Rectal smooth muscle tissue (tissue), 1 donor: ENCODE measurements around the gene USP19.
A peak's percentile ranks its signal among the peaks of the same experiment; 100 is the strongest.

Experiments used
- H3K27ac ChIP-seq: one replicate; pipeline ENCODE4 v1.7.0; 2013; ENCODE audit warnings: low read depth, low read length, inconsistent platforms
- H3K27me3 ChIP-seq: one replicate; pipeline ENCODE4 v1.7.0; 2013; ENCODE audit warnings: low read length; ENCODE audit not compliant: control insufficient read depth, insufficient read depth
- H3K36me3 ChIP-seq: one replicate; pipeline ENCODE4 v1.7.0; 2013; ENCODE audit warnings: low read length; ENCODE audit not compliant: control insufficient read depth, insufficient read depth
- H3K4me1 ChIP-seq: one replicate; pipeline ENCODE4 v1.7.0; 2013; ENCODE audit warnings: low read length; ENCODE audit not compliant: control insufficient read depth, insufficient read depth
- H3K4me3 ChIP-seq: one replicate; pipeline ENCODE4 v1.7.0; 2013; ENCODE audit warnings: low read length
- H3K9ac ChIP-seq: one replicate; pipeline ENCODE4 v1.7.0; 2013; ENCODE audit warnings: low read length

The USP19 gene

DNA sequence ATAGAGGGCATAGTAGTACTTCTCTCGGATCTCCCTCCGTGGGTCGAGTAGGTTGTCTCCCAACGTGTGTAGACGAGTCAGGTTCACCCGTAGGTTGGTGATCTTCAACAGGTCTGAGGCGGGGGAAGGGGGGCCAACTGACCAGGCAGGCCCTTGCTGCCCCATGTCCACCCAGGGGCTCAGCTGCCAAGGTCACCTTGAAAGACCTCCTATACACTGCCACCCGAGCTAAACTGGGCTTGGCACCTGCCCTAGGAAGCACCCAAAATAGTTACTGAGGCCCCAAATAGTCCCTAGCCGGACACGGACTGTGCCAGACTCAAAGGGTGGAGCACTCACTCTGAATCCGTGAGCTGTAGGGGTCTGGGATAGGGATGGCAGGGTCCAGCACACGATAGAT is 10.4 kb upstream of the USP19 start:
- peaks cover 12% of the 10 kb centered on the region for H3K4me1 ChIP-seq
- H3K27me3 ChIP-seq = no peaks in the 10 kb centered on the region
- H3K27ac ChIP-seq = no peak overlapping the region
- peaks cover 6% of the 10 kb centered on the region for H3K36me3 ChIP-seq
- H3K4me3 ChIP-seq = no peak overlapping the region
- H3K9ac ChIP-seq = no peak overlapping the region

DNA sequence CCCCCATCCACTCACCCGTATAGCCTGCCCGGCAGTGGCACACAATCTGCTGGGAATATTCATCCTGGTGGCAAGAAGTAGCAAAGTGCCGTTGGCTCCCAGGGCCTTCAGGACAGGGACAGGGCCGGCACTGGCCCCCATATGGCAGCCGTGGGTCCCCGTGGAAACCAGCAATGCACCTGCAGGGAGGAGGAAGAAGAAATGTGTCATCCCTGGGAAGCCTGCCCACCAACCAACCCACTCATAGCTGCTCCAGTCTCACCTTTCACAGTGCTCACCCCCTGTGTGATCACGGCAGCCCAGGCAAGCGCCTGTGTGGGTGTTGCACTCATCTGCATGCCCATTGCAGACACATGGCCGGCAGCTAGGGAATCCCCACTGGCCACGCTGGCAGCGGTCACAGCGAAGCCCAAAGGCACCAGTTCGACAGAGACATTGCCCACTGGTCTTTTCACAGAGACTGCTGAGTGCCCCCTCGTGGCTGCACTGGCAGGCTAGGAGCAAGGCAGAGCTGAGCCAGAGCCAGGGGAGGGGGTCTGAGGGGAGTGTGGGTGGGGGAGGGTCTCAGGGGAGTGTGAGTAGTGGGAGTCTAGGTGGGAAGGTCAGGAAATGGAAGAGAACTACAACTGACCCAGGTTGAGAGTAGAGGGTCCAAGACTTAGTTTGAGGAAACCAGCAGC is 4.5 kb upstream of the USP19 start:
- Histone ChIP-seq H3K27me3 (no peaks in the 10 kb centered on the region), H3K27ac (no peak overlapping the region), H3K4me3 (no peak overlapping the region), H3K36me3 (peaks cover 20% of the 10 kb centered on the region), H3K4me1 (peaks cover 3% of the 10 kb centered on the region), H3K9ac (no peak overlapping the region)

DNA sequence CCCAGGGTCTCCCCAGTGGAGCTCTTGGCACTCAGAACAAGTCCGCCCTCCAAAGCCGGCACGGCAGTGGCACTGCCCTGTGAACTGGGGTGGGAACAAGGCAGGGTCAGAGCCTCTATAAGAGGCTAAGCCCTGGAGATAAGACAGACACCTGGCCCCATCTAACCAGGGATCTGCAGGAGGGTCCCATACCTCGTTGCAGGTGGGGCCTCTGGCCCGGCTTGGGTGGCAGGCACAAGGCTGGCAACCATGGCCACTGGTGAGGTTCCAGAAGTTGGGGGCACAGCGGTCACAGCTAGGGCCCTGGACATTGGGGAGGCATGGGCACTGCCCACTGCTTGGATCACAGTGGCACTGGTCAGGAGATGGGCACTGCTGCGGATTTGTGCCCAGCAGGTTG is 3.6 kb upstream of the USP19 start:
- H3K27me3 ChIP-seq = no peaks in the 10 kb centered on the region
- no peak overlapping the region for H3K4me3 ChIP-seq
- peaks cover 10% of the 10 kb centered on the region for H3K4me1 ChIP-seq
- peaks cover 20% of the 10 kb centered on the region for H3K36me3 ChIP-seq
- H3K27ac ChIP-seq = no peak overlapping the region
- H3K9ac ChIP-seq = no peak overlapping the region

DNA sequence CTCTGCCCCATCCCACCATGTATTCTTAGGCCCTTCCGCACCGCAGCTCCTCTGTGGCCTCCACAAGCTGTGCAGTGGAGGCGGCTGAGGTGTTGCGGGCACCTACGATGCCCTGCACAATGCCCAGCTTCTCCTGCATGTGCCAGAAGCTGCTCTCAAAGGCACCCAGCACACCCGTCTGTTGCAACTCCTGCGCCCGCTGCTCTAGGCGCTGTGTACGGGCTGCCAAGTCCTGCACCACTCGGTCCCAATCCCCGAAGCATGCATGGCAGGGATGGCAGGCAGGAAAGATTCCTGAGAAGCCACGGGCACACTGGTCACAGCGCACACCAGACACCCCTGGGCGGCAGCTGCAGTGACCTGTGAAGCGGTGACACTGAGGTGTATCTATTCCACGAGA is 3.1 kb upstream of the USP19 start:
- Histone ChIP-seq H3K27ac (no peak overlapping the region), H3K4me3 (no peak overlapping the region), H3K9ac (no peak overlapping the region), H3K36me3 (peaks cover 20% of the 10 kb centered on the region), H3K27me3 (no peaks in the 10 kb centered on the region), H3K4me1 (peaks cover 15% of the 10 kb centered on the region)

DNA sequence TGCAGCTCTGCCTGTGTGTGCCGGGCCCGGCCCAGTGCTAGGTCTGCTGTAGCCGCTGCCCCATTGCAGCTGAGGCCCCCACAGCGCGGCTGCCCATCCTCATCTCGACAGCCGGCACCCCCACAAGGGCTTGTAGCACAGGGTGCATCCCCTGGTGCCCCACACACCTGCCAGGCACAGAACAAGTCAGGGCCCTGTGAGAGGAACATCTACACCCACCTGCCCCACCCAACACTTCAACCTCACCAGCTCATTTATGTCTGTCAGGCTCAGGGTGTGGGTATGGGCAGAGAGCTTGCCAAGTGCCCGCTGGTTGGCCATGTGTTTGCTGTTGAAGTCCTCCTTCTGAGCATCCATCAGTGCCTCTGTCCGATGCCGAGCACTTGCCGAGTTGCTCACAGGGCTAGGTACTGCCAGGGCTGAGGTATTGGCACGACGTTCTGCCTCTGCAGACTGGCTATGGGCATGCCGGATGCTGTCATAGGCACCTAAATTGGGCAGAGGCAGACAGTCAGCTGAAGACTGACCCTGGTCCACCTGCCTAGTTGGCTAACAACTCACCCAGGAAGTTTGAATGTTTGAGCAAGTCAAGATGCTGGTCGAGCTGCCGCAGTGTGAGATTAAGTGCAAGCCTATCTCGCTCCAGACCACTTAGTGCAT is 2.4 kb upstream of the USP19 start:
- Histone ChIP-seq H3K4me1 (peaks cover 17% of the 10 kb centered on the region), H3K4me3 (no peak overlapping the region), H3K27ac (no peak overlapping the region), H3K9ac (no peak overlapping the region), H3K27me3 (no peaks in the 10 kb centered on the region), H3K36me3 (peaks cover 20% of the 10 kb centered on the region)

DNA sequence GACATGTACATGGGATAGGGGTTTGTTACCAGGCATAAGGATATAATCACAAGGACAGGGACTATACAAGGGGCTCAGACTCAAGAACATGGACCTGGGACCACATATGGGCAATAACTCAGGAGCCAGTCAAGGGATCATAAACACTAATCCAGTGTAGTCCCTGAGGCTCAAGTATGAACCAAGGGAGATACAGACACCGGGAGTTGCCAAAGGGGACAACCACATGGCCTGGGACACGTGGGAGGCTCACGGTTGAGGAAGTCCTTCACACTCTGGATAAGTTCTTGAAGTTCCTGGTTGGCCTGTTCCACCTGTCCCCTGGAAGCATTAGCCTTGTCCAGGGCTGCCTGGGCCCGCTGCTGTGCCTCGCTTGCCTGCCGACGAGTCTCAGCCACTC is 1.8 kb upstream of the USP19 start:
- no peak overlapping the region for H3K27ac ChIP-seq
- H3K4me1 ChIP-seq = peaks cover 17% of the 10 kb centered on the region
- H3K9ac ChIP-seq = no peak overlapping the region
- H3K27me3 ChIP-seq = no peaks in the 10 kb centered on the region
- H3K36me3 ChIP-seq = peaks cover 24% of the 10 kb centered on the region
- H3K4me3 ChIP-seq = no peak overlapping the region

DNA sequence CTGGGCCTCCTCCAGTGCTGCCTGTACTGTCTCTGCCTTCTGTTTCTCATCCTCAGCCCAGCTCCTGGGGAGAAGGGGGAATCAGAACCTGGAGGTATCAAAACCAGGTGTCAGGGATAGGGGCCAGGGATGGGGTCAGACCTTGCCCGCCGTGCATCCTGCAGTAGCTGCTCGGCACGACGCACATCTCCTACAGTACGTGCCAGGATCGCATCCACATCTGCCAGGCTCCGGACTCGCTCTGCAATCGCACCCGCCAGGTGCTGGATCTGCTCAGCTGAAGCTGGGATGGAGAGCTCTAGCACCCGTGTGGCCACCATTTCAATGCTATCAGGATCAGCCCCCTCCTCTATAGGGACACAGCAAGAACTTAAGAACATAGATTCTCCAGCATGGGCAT is 1.4 kb upstream of the USP19 start:
- Histone ChIP-seq H3K9ac (no peak overlapping the region), H3K27me3 (no peaks in the 10 kb centered on the region), H3K36me3 (peaks cover 29% of the 10 kb centered on the region), H3K27ac (no peak overlapping the region), H3K4me3 (no peak overlapping the region), H3K4me1 (peaks cover 17% of the 10 kb centered on the region)

DNA sequence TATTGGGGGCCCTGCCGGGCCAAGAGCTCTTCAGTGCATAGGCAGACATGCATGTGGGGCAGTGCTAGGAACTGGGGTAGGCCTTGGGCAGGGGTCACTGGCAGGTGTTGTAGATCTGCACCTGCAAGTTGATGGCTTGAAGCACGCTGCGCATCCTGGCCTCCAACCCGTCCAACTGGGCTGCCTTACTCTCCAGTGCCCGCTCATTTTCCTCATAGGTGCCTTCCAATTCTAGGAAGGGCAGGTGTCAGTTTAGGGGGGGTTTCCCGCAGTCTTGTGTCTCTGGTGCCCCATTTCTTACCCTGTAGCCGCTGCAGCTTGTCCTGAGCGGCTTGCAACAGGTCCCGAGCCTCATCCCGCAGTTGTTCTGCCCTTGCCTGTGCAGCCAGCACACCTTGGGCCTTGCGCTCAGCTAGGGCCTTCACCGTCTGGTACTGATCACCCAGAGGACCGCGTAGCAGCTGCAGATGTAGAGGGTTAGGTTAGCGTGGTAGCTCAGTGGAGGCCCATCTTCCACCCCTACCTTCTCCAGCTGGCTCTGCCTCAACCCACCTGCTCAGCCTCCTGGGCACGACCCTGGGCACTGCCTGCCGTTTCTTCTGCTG is 611 bp upstream of the USP19 start:
- no peak overlapping the region for H3K9ac ChIP-seq

DNA sequence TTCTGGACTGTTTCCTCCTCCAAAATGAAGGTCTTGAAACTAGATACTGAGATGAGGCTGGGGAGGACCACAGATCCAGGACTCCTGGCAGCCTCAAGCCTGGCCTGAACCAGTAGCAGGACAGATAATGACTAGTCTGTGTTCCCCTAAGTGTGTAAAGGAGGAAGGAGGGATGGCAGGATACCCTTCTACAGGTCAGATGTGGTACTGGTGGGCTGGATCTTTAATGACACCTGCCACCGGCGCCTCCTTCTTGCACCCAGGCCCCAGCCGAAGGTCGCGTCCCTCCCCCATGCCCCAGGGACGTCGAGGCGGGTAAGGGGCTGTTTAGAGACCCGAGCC is 556 bp downstream of the USP19 start:
- no peaks in the 10 kb centered on the region for H3K27me3 ChIP-seq
- peak overlapping the region; percentile 98 for H3K4me3 ChIP-seq
- H3K36me3 ChIP-seq = peaks cover 38% of the 10 kb centered on the region
- peak overlapping the region; percentile 98 for H3K27ac ChIP-seq
- peaks cover 17% of the 10 kb centered on the region for H3K4me1 ChIP-seq
- peak overlapping the region; percentile 99 for H3K9ac ChIP-seq

More for the DNA sequence above, 611 bp upstream of the USP19 start:
- peaks cover 35% of the 10 kb centered on the region for H3K36me3 ChIP-seq
- H3K27ac ChIP-seq = peak overlapping the region; percentile 98
- H3K27me3 ChIP-seq = no peaks in the 10 kb centered on the region
- H3K4me3 ChIP-seq = peak overlapping the region; percentile 60
- peaks cover 17% of the 10 kb centered on the region for H3K4me1 ChIP-seq

DNA sequence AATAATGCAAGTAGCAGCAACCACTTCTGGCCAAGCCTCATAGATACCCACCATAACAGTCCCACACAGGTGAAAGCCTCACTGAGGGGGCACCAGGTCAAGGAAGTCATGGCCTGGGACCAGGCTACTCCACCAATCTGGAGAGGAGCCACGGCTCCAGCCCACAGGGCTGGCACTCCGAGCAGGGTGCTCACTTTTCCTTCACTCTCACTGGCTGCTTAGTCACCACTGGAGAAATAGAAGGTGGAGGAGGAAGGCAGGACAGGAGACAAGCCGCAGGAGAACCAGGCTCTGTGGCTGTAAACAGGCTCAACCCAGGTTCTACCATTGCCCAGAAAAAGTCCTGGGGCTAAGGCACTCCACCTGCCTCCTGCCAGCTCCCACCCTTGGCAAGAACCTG is 1.2 kb downstream of the USP19 start:
- Histone ChIP-seq H3K27me3 (no peaks in the 10 kb centered on the region), H3K9ac (peak overlapping the region; percentile 99), H3K4me3 (peak overlapping the region; percentile 98), H3K36me3 (peaks cover 41% of the 10 kb centered on the region), H3K4me1 (peaks cover 17% of the 10 kb centered on the region), H3K27ac (peak overlapping the region; percentile 98)

DNA sequence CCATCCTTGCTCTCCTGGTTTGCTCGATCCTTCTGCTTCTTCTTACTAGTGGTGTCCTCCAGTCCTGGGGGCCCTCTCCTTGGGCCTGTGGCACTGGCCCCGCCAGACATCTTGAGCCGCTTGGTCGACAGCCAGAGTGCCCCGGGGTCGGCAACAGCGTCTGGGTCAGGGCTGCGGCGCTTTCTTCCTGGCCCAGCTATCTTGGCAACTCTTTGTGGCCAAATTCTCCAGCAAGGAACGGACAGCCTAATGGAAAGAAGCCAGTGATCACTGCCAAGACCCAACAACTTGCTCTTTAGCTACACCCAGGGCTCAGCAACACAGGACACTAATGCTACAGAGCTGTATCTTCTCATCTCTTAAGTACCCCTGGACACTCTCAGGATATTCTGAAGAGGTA is 1.6 kb downstream of the USP19 start:
- H3K27ac ChIP-seq = peak overlapping the region; percentile 98
- H3K27me3 ChIP-seq = no peaks in the 10 kb centered on the region
- no peak overlapping the region for H3K9ac ChIP-seq
- H3K4me3 ChIP-seq = peak overlapping the region; percentile 98
- peaks cover 17% of the 10 kb centered on the region for H3K4me1 ChIP-seq
- H3K36me3 ChIP-seq = peaks cover 45% of the 10 kb centered on the region

DNA sequence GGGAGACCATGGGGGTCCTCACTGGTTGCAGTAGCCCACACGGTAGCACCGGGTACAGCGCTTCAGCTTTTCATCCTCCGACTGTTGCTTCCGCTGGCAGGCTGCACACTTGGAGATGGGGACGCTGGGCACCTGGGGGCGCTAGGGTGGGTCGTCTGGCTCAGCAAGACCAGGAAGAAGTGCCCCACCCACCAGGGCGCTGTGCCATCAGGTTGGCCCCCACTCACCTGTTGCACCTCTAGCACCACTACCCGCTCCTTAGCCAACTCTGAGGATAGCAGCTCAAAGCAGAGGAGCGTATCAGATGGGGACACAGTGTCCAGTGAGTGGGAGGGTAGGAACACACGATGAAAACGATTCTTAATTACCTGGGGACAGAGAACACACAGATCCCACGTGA is 8.4 kb downstream of the USP19 start:
- no peaks in the 10 kb centered on the region for H3K27me3 ChIP-seq
- peaks cover 76% of the 10 kb centered on the region for H3K36me3 ChIP-seq
- no peak overlapping the region for H3K27ac ChIP-seq
- no peak overlapping the region for H3K9ac ChIP-seq
- H3K4me3 ChIP-seq = no peak overlapping the region
- no peaks in the 10 kb centered on the region for H3K4me1 ChIP-seq

DNA sequence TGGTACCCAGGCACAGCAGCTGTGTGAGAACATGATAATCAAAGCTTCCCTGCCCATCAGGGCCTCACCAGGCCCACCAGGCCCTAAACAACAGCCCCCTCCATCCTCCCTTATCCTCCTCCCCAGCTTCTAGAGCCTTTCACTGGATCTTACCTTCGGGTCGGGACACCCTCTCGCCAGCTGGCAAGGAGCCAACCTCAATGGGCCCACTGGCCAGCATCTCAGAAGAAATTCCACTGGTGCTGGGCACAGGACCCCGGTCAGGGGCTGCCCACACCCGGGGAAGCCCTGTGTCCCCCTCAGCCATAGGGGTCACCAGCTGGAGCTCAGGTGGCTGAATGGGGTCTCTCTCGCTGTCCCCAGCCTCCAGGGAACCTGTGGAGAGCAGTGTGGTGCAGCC is 9.3 kb downstream of the USP19 start:
- H3K4me1 ChIP-seq = no peaks in the 10 kb centered on the region
- H3K9ac ChIP-seq = no peak overlapping the region
- H3K27ac ChIP-seq = no peak overlapping the region
- peaks cover 68% of the 10 kb centered on the region for H3K36me3 ChIP-seq
- no peak overlapping the region for H3K4me3 ChIP-seq
- H3K27me3 ChIP-seq = no peaks in the 10 kb centered on the region
